Dermis blood vessel endothelial cell (primary cell): Measurements from ENCODE around the gene SPECC1. TPM values are rescaled to one million over a fixed set of nuclear protein-coding genes. Genes with fewer than 3 reads are reported as not detected.
A peak's percentile ranks its signal among the peaks of the same experiment; 100 is the strongest.
"Not testable (repeated sequence)": the region's sequence is repeated elsewhere in the genome, so short reads cannot be mapped to it uniquely, and the experiment has no call there.

Experiments
- DNase-seq: peaks from one replicate; pipeline ENCODE4 v3.0.0; 2010
- total RNA-seq: library from RNA; depleted of rRNA; stranded (reverse); fragments of >200 nt; gene quantifications from 2 replicates; pipeline ENCODE4 v1.2.3, GENCODE V29; 2014

The SPECC1 gene
- total RNA-seq, 1 donor from 2014 or later: 3.1 TPM

GRCh38 chr17:20097330-20097729 lies 88.2 kb downstream of the SPECC1 start:
- no peak for DNase-seq

- no peak for DNase-seq
Measured at GRCh38 chr17:20098314-20098713, 89.2 kb downstream of the SPECC1 start.

GRCh38 chr17:20100806-20101205 lies 91.6 kb downstream of the SPECC1 start:
- DNase-seq: not testable (repeated sequence)

- no peak for DNase-seq
Measured at GRCh38 chr17:20103454-20104446, 94.6 kb downstream of the SPECC1 start.

- DNase-seq: no peak
Measured at GRCh38 chr17:20105539-20106280, 96.6 kb downstream of the SPECC1 start.

GRCh38 chr17:20106446-20106845 lies 97.3 kb downstream of the SPECC1 start:
- DNase-seq: not testable (repeated sequence)

- DNase-seq: no peak
Measured at GRCh38 chr17:20109076-20109475, 99.9 kb downstream of the SPECC1 start.

GRCh38 chr17:20111538-20111937 lies 102.4 kb downstream of the SPECC1 start:
- DNase-seq: no peak

- no peak for DNase-seq
Measured at GRCh38 chr17:20114466-20114865, 105.3 kb downstream of the SPECC1 start.

- peak; percentile 69 for DNase-seq
Measured at GRCh38 chr17:20116683-20117309, 107.6 kb downstream of the SPECC1 start.

GRCh38 chr17:20118280-20118679 lies 109.1 kb downstream of the SPECC1 start:
- no peak for DNase-seq

- DNase-seq: no peak
Measured at GRCh38 chr17:20120836-20121235, 111.7 kb downstream of the SPECC1 start.

GRCh38 chr17:20121359-20122253 lies 112.4 kb downstream of the SPECC1 start:
- peak; percentile 70 for DNase-seq

- no peak for DNase-seq
Measured at GRCh38 chr17:20122254-20122879, 113.2 kb downstream of the SPECC1 start.

- no peak for DNase-seq
Measured at GRCh38 chr17:20123209-20123608, 114.0 kb downstream of the SPECC1 start.

- no peak for DNase-seq
Measured at GRCh38 chr17:20125724-20126123, 116.6 kb downstream of the SPECC1 start.

GRCh38 chr17:20127360-20128035 lies 118.3 kb downstream of the SPECC1 start:
- DNase-seq: no peak

GRCh38 chr17:20128036-20128667 lies 119.0 kb downstream of the SPECC1 start:
- no peak for DNase-seq

- no peak for DNase-seq
Measured at GRCh38 chr17:20133517-20133916, 124.4 kb downstream of the SPECC1 start.

GRCh38 chr17:20141198-20141972 lies 132.2 kb downstream of the SPECC1 start:
- no peak for DNase-seq
